Upper lobe of left lung (tissue), 6 donors: ENCODE measurements around the gene ARIH1. TPM values are rescaled to one million over a fixed set of nuclear protein-coding genes. Genes with fewer than 3 reads are reported as not detected.

Source experiments
- ATAC-seq, 2 donors: fragments of 200-7000 bp; cut with Tn5 transposase; one replicate each; pipeline ENCODE4 v1.9.1; 2022; ENCODE audit warnings: mild to moderate bottlenecking in 2 of 2, moderate library complexity in 2 of 2; ENCODE audit not compliant: low FRiP score in 2 of 2
- DNase-seq, 2 donors: peaks; one replicate each; pipeline ENCODE4 v3.0.0-alpha.2; 2019 to 2020
- H3K27ac ChIP-seq, 4 donors: fragments of 200-600 bp; sonication (generic); one replicate each; pipeline ENCODE4 v1.5.1; 2016 to 2019
- H3K27me3 ChIP-seq, 4 donors: fragments of 200-600 bp; sonication (generic); one replicate each; pipeline ENCODE4 v1.5.1; 2017 to 2019
- H3K36me3 ChIP-seq, 4 donors: fragments of 200-600 bp; sonication (generic); one replicate each; pipeline ENCODE4 v1.5.1; 2016 to 2019
- H3K4me1 ChIP-seq, 4 donors: fragments of 200-600 bp; sonication (generic); one replicate each; pipeline ENCODE4 v1.5.1; 2018 to 2019
- H3K4me3 ChIP-seq, 4 donors: fragments of 200-600 bp; sonication (generic); one replicate each; pipeline ENCODE4 v1.5.1; 2017 to 2019; ENCODE audit warnings: mild to moderate bottlenecking in 2 of 4, moderate library complexity in 1 of 4
- H3K9me3 ChIP-seq, 4 donors: fragments of 200-600 bp; sonication (generic); one replicate each; pipeline ENCODE4 v1.5.1; 2018 to 2019
- CTCF ChIP-seq, 6 experiments: fragments of 450-650 bp in 4 of 6; fragments of 200-600 bp in 2 of 6; sonication (generic) in 2 of 6; IDR thresholded peaks; one replicate each; pipeline ENCODE4 v1.5.1; 2016 to 2019; ENCODE audit warnings: antibody characterized with exemption in 6 of 6
- EP300 ChIP-seq, 4 donors: sonication (generic); formaldehyde crosslinking; IDR thresholded peaks; one replicate each; pipeline ENCODE4 v1.5.1; 2017; ENCODE audit warnings: antibody characterized with exemption in 4 of 4, control low read depth in 2 of 4
- POLR2A ChIP-seq, 4 donors: fragments of 450-650 bp; IDR thresholded peaks; one replicate each; pipeline ENCODE4 v1.5.1; 2016 to 2017; ENCODE audit warnings: antibody characterized with exemption in 4 of 4, mild to moderate bottlenecking in 2 of 4
- POLR2AphosphoS5 ChIP-seq, 2 donors: sonication (generic); formaldehyde crosslinking; IDR thresholded peaks; one replicate each; pipeline ENCODE4 v1.5.1; 2017; ENCODE audit warnings: antibody characterized with exemption in 2 of 2
- WGBS, 2 donors: methylation state at CpG; one replicate each; pipeline ENCODE4 v1.1.5; 2017 to 2018; 5-methylcytosine and 5-hydroxymethylcytosine counted together
- total RNA-seq, 6 donors: library from RNA; depleted of rRNA in 4 of 6; stranded (reverse); fragments of >200 nt in 4 of 6; gene quantifications; one replicate each; pipeline versions ENCODE4 v1.1.0 to v1.2.1, GENCODE V29; 2016 to 2021
- donor health status: DM: no; HTN: no; CAD: no; lungs with moderate emphysema.
- donor health status: DM: no; HTN: yes; CAD: no; lungs with severe emphysema.

The ARIH1 gene
- total RNA-seq, 6 donors from 2014 or later = 43.0 to 155 (median 85.4) TPM

DNA sequence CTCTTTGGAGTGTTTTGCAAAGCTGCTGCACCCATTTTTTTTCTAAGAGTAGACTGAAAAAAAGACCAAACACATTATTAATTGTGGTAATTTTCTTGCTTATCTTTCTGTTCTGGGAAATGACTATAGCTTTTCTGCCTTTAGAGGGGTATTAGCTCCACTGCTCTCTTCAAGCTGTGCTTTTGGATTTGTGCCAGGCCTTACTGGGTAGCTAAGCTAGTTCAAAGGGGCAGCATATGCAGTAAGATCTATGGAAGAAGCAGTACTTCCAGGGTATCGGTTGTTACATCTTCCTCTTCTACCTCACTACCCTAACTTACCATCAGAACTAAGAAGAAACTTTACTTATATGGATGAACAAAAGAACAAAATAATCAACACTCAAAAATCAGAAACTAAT, 28.7 kb upstream of the ARIH1 start:
- Histone ChIP-seq H3K4me3 (no peak overlapping the region), H3K4me1 (no peaks in the 10 kb centered on the region), H3K9me3 (no peaks in the 10 kb centered on the region), H3K36me3 (no peaks in the 10 kb centered on the region), H3K27me3 (no peaks in the 10 kb centered on the region), H3K27ac (no peak overlapping the region)
- WGBS, 2 donors = 71 to 75% methylated on average over 1 of the region's 1 CpG
- DNase-seq (no peak), ATAC-seq (no peak)
- TF ChIP-seq POLR2AphosphoS5 (IDR thresholded peaks at IDR 0.05) = no peak

GRCh38 chr15:72450805-72451204, 23.3 kb upstream of the ARIH1 start:
- H3K36me3 ChIP-seq = no peaks in the 10 kb centered on the region
- H3K9me3 ChIP-seq = no peaks in the 10 kb centered on the region
- H3K4me1 ChIP-seq = no peaks in the 10 kb centered on the region
- TF ChIP-seq CTCF (IDR thresholded peaks at IDR 0.05) (no peak), POLR2AphosphoS5 (IDR thresholded peaks at IDR 0.05) (no peak), EP300 (IDR thresholded peaks at IDR 0.05) (no peak), POLR2A (IDR thresholded peaks at IDR 0.05) (no peak)
- H3K27ac ChIP-seq = no peak overlapping the region
- no peaks in the 10 kb centered on the region for H3K27me3 ChIP-seq
- DNase-seq = no peak
- no peak overlapping the region for H3K4me3 ChIP-seq
- 76 to 85% methylated on average over 6 of the region's 6 CpGs for WGBS, 2 donors
- ATAC-seq = no peak

GRCh38 chr15:72451224-72451623, 22.9 kb upstream of the ARIH1 start:
- no peaks in the 10 kb centered on the region for H3K36me3 ChIP-seq
- no peak for TF ChIP-seq CTCF (IDR thresholded peaks at IDR 0.05)
- no peak for TF ChIP-seq POLR2AphosphoS5 (IDR thresholded peaks at IDR 0.05)
- no peak for TF ChIP-seq POLR2A (IDR thresholded peaks at IDR 0.05)
- no peak for TF ChIP-seq EP300 (IDR thresholded peaks at IDR 0.05)
- H3K4me3 ChIP-seq = no peak overlapping the region
- H3K4me1 ChIP-seq = no peaks in the 10 kb centered on the region
- no peaks in the 10 kb centered on the region for H3K9me3 ChIP-seq
- WGBS, 2 donors = 87% methylated on average over 9 of the region's 9 CpGs
- DNase-seq (peak in 1 of 2 donors; percentile 50), ATAC-seq (no peak)
- H3K27ac ChIP-seq = no peak overlapping the region
- no peaks in the 10 kb centered on the region for H3K27me3 ChIP-seq

DNA sequence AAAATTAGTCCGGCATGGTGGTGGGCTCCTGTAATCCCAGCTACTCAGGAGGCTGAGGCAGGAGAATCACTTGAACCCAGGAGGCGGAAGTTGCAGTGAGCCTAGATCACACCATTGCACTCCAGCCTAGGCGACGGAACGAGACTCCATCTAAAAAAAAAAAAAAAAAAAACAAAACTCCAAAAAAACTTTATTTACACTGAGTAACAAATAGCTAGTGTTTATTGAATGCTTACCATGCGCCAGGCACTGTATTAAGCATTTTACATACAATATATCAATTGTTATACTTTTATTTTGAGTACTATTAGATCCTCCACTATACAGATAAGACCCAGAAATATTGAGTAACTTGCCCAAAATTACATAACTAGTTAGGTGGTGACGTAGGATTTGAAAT, 17.4 kb upstream of the ARIH1 start:
- no peak for ATAC-seq

GRCh38 chr15:72460402-72460801, 13.7 kb upstream of the ARIH1 start:
- H3K4me1 ChIP-seq = peaks cover 0 to 7% (median 1%) of the 10 kb centered on the region in 4 donors
- 96 to 100% methylated on average over 3 of the region's 3 CpGs for WGBS, 2 donors
- no peak overlapping the region for H3K27ac ChIP-seq
- no peaks in the 10 kb centered on the region for H3K9me3 ChIP-seq
- TF ChIP-seq POLR2A (IDR thresholded peaks at IDR 0.05) (no peak), CTCF (IDR thresholded peaks at IDR 0.05) (no peak), EP300 (IDR thresholded peaks at IDR 0.05) (no peak), POLR2AphosphoS5 (IDR thresholded peaks at IDR 0.05) (no peak)
- no peaks in the 10 kb centered on the region for H3K27me3 ChIP-seq
- DNase-seq (no peak), ATAC-seq (no peak)
- no peaks in the 10 kb centered on the region for H3K36me3 ChIP-seq
- no peak overlapping the region for H3K4me3 ChIP-seq

More for the DNA sequence above, 17.4 kb upstream of the ARIH1 start:
- DNase-seq = no peak
- 92 to 94% methylated on average over 7 of the region's 7 CpGs for WGBS, 2 donors
- H3K27ac ChIP-seq = no peak overlapping the region
- no peak overlapping the region for H3K4me3 ChIP-seq
- no peaks in the 10 kb centered on the region for H3K9me3 ChIP-seq
- TF ChIP-seq CTCF (IDR thresholded peaks at IDR 0.05) = no peak
- TF ChIP-seq POLR2AphosphoS5 (IDR thresholded peaks at IDR 0.05) = no peak
- TF ChIP-seq EP300 (IDR thresholded peaks at IDR 0.05) = no peak
- no peak for TF ChIP-seq POLR2A (IDR thresholded peaks at IDR 0.05)
- no peaks in the 10 kb centered on the region for H3K36me3 ChIP-seq
- H3K27me3 ChIP-seq = no peaks in the 10 kb centered on the region
- H3K4me1 ChIP-seq = no peaks in the 10 kb centered on the region
